Skin epidermis (tissue), 12 donors: Measurements from ENCODE around the gene TBC1D5.
"Not testable (repeated sequence)": the region's sequence is repeated elsewhere in the genome, so short reads cannot be mapped to it uniquely, and the experiment has no call there.

ENCODE experiments used
- H3K27ac ChIP-seq, 21 experiments: fragments of 200-600 bp; sonication (generic) in 11 of 21; one replicate each; pipeline ENCODE4 v1.5.0; 2020; ENCODE audit warnings: mild to moderate bottlenecking in 3 of 21, inconsistent platforms in 2 of 21, moderate library complexity in 2 of 21
- H3K4me3 ChIP-seq, 7 experiments: fragments of 200-600 bp; sonication (generic) in 2 of 7; one replicate each; pipeline ENCODE4 v1.5.0; 2020; ENCODE audit warnings: inconsistent platforms in 2 of 7, mild to moderate bottlenecking in 2 of 7, moderate library complexity in 1 of 7

Gene TBC1D5

GRCh38 chr3:17392516-17392915 lies 349.9 kb downstream of the TBC1D5 start:
- H3K27ac ChIP-seq, H3K4me3 ChIP-seq: not testable (repeated sequence)

GRCh38 chr3:17390785-17391184 lies 351.6 kb downstream of the TBC1D5 start:
- no peak overlapping the region for H3K27ac ChIP-seq
- H3K4me3 ChIP-seq: no peak overlapping the region

- H3K27ac ChIP-seq: no peak overlapping the region
- H3K4me3 ChIP-seq: no peak overlapping the region
Measured at GRCh38 chr3:17387108-17387507, 355.3 kb downstream of the TBC1D5 start.

- no peak overlapping the region for H3K4me3 ChIP-seq
- H3K27ac ChIP-seq: no peak overlapping the region
Measured at GRCh38 chr3:17386432-17386831, 356.0 kb downstream of the TBC1D5 start.

GRCh38 chr3:17384567-17385296 lies 357.7 kb downstream of the TBC1D5 start:
- Histone ChIP-seq H3K27ac (no peak overlapping the region), H3K4me3 (no peak overlapping the region)

GRCh38 chr3:17373304-17373703 lies 369.1 kb downstream of the TBC1D5 start:
- Histone ChIP-seq H3K4me3 (no peak overlapping the region), H3K27ac (no peak overlapping the region)

- no peak overlapping the region for H3K27ac ChIP-seq
- H3K4me3 ChIP-seq: no peak overlapping the region
Measured at GRCh38 chr3:17372362-17373210, 369.8 kb downstream of the TBC1D5 start.

- no peak overlapping the region for H3K4me3 ChIP-seq
Measured at GRCh38 chr3:17369973-17370372, 372.5 kb downstream of the TBC1D5 start.

GRCh38 chr3:17367171-17367570 lies 375.3 kb downstream of the TBC1D5 start:
- Histone ChIP-seq H3K4me3 (no peak overlapping the region), H3K27ac (no peak overlapping the region)

More at GRCh38 chr3:17369973-17370372, 372.5 kb downstream of the TBC1D5 start:
- H3K27ac ChIP-seq: no peak overlapping the region

GRCh38 chr3:17360991-17361390 lies 381.4 kb downstream of the TBC1D5 start:
- H3K27ac ChIP-seq: no peak overlapping the region
- no peak overlapping the region for H3K4me3 ChIP-seq

- H3K27ac ChIP-seq: no peak overlapping the region
- H3K4me3 ChIP-seq: no peak overlapping the region
Measured at GRCh38 chr3:17359911-17360310, 382.5 kb downstream of the TBC1D5 start.

- H3K27ac ChIP-seq: no peak overlapping the region
Measured at GRCh38 chr3:17357035-17357710, 385.3 kb downstream of the TBC1D5 start.

GRCh38 chr3:17356585-17356984 lies 385.8 kb downstream of the TBC1D5 start:
- Histone ChIP-seq H3K27ac (no peak overlapping the region), H3K4me3 (no peak overlapping the region)

More at GRCh38 chr3:17357035-17357710, 385.3 kb downstream of the TBC1D5 start:
- H3K4me3 ChIP-seq: no peak overlapping the region

GRCh38 chr3:17355591-17355990 lies 386.8 kb downstream of the TBC1D5 start:
- H3K4me3 ChIP-seq: no peak overlapping the region
- H3K27ac ChIP-seq: no peak overlapping the region

- no peak overlapping the region for H3K27ac ChIP-seq
- no peak overlapping the region for H3K4me3 ChIP-seq
Measured at GRCh38 chr3:17354341-17354740, 388.1 kb downstream of the TBC1D5 start.

- Histone ChIP-seq H3K4me3 (no peak overlapping the region), H3K27ac (no peak overlapping the region)
Measured at GRCh38 chr3:17352620-17353019, 389.8 kb downstream of the TBC1D5 start.

- not testable (repeated sequence) for H3K27ac ChIP-seq, H3K4me3 ChIP-seq
Measured at GRCh38 chr3:17351193-17351592, 391.2 kb downstream of the TBC1D5 start.

- Histone ChIP-seq H3K4me3 (no peak overlapping the region), H3K27ac (no peak overlapping the region)
Measured at GRCh38 chr3:17349093-17349492, 393.3 kb downstream of the TBC1D5 start.

- no peak overlapping the region for H3K4me3 ChIP-seq
- no peak overlapping the region for H3K27ac ChIP-seq
Measured at GRCh38 chr3:17342119-17342518, 400.3 kb downstream of the TBC1D5 start.

- Histone ChIP-seq H3K27ac (no peak overlapping the region), H3K4me3 (no peak overlapping the region)
Measured at GRCh38 chr3:17340693-17341092, 401.7 kb downstream of the TBC1D5 start.

GRCh38 chr3:17340261-17340660 lies 402.2 kb downstream of the TBC1D5 start:
- no peak overlapping the region for H3K27ac ChIP-seq
- H3K4me3 ChIP-seq: no peak overlapping the region
